Fibroblast of upper back skin (primary cell): ENCODE measurements around the gene TCF12.

Source experiments
- DNase-seq: peaks from one replicate; pipeline ENCODE4 v3.0.0-alpha.2; 2013

The TCF12 gene

DNA sequence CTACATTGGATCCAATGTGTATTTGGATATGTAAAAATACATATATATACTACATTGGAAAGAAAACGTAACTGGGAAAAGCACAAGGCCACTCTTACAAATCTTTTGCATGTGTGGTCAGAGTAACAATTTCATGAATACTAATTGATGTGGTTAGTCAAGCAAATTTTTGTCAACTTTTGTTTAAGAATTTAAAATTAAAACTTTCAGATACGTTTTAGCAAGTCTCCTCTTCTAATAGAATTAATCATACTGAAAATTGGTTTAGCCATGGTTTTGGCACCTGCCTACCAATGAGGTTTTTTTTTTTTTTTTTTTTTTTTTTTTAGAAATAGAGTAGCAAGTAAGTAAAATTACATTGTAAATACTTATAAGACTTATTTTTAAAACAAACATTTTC, 304.9 kb downstream of the TCF12 start:
- no peak for DNase-seq

DNA sequence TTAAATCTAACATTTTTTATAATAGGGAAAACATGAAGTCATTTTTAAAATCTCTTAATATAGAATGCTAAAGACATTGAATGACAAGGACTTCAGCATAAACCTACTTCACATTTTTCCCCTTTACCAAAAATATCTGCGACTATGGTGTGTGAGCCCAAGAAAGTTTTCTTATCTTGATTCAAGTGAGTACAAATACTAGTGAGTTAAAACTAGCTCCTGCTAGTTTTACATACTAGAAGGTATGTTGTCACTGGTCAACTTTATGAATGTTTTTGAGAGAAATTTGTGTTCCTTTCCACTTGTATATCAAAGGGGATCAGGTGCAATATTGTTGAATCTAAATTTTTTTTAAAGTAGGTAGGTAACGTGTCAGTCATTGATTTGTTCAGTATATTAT, 305.4 kb downstream of the TCF12 start:
- no peak for DNase-seq

GRCh38 chr15:57224664-57225063, 306.2 kb downstream of the TCF12 start:
- DNase-seq = peak; percentile 76

DNA sequence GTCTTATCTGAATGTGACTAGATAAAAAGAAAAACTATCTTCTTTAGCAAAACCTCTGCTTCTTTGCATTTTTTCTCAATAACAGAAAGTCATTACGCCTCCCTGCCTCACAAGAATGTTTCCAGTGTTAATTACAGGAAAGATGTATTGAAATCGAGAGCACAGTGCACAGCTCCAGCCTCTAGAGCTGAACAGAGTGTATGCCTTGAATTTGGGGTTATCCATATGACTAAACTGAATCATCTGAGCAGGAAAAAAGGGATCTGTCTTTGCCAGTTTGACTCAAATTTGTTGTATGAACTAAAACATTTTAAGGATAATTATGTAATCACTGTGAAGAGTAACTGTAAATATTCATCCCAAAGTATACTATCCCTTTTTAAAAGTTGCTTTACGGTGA, 308.7 kb downstream of the TCF12 start:
- DNase-seq = no peak

DNA sequence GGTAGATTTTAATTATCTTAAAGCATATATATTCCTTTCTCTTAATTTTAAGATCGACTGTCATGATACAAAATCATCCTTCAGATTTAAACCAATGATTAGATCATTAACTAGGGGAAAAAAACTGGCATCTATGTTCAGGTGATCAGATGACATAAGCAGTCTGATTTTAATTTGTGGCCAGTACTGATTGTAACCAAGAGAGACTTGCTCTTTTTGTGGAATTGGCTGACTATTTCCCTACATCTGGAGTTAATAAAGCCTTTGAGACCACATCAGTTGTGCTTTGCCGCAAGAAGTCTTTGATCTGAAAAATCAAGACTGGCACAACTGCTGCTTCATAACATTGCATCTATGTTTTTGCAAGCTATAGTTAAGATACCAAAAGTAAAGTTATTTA, 309.5 kb downstream of the TCF12 start:
- DNase-seq = peak; percentile 90

DNA sequence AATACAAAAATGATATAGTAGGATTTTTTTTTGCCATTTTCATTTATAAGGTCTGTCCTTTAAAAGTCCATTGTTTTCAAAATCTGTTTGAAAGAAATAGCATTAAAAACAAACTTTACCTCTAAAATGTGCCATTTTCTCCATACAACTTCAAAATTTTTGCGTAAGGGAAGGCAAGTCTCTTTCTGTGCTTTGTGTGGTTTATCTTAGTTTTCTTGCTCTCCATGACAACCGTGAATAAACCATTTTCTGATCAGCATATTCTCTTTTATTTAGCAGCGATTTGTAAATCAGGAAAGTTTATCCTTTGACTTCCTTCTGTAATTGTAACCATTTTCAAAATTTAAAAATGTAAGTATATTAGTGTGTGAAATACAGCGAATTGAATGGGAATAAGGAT, 310.0 kb downstream of the TCF12 start:
- no peak for DNase-seq

- DNase-seq = no peak
Measured at GRCh38 chr15:57229051-57229450, 310.6 kb downstream of the TCF12 start.

DNA sequence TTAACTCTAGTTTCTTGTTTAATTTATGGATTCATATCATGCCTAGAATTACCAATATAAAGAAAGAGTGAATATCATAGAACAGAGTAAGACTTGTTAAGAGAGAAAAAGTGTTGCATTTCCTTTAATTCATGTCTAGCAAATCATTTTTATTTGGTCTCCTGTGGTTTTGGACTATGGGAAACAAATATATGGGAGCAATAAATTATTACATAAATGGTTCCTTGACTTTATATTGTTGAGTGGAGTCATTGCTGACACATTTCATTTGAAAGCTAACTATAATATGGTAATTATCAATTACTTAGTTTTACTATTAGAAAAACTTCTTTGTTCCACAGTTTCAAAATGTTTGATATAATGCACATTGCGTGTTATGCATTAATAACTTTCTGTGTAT, 313.1 kb downstream of the TCF12 start:
- DNase-seq = no peak

DNA sequence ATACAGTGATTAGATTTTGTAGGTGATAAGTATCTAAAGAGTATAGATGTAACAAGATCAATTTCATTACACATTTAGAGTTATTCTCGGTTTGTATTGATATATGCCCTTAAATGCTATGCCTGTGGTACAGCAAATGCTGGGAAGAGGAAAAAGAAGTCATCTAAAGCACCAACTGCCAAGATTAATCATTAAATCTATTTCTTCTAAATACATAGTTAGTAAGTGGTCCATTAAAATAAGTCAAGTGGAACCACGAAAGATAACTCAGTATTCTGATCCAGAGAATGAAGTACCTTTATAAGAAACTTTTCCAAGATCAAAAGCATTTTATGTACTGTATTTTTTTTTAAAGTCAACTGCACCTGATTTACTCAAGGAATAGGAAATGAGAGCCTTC, 315.7 kb downstream of the TCF12 start:
- no peak for DNase-seq

DNA sequence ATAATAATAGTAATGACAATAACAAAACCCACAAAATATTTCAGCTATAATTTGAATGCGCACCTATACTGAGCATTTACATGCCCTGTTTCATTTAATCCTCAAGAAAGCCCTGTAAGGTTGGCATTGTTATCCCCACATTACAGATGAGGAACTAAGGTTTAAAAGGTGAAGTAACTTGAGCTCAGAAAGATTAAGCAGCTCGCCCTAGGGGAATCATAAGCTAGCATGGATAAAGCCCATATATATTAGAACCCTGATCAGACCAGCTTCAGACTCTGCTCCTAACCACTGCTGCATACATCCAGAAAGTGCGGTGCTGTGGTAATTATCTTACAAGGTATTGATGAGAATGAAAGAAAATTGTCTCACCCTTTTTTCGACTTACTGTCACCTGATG, 316.7 kb downstream of the TCF12 start:
- DNase-seq = no peak

DNA sequence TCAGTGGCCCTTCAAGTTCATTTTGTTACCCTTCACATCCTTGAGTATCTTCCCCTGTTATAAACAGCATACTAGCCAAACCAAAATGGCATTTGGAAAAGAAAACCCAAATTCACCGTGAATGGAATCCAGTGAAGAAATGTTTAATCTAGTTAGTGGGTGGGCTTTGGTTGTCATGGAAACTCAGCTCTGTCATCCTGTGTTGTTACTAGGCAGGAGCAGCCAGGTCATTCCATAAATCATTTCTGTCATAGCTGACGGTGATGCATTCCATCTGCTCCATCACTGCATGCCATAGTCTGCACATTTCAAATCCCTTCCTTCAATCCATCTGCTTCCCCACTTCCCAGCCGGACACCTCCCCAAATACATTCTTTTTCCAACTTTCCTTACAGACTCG, 317.4 kb downstream of the TCF12 start:
- DNase-seq = peak; percentile 99

GRCh38 chr15:57236561-57237300, 318.3 kb downstream of the TCF12 start:
- no peak for DNase-seq

DNA sequence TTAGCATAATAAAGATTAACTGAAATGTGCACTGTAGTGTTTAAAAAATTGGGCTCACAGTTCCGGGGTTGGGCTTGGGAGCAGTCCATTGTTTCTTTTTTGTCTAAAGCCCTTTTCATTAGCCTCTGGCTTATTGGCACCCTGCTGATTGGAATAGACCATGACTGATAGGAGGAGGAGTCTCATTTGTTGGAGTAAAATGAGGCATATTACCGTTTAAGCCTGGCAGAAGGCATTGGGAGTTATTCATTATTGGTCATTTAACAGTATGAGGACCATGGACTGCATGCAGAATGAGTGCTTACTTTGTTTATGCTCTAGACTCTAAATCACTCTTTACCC, 318.8 kb downstream of the TCF12 start:
- DNase-seq = no peak

- DNase-seq = no peak
Measured at GRCh38 chr15:57237676-57238075, 319.2 kb downstream of the TCF12 start.

- peak; percentile 34 for DNase-seq
Measured at GRCh38 chr15:57245130-57245529, 326.7 kb downstream of the TCF12 start.

DNA sequence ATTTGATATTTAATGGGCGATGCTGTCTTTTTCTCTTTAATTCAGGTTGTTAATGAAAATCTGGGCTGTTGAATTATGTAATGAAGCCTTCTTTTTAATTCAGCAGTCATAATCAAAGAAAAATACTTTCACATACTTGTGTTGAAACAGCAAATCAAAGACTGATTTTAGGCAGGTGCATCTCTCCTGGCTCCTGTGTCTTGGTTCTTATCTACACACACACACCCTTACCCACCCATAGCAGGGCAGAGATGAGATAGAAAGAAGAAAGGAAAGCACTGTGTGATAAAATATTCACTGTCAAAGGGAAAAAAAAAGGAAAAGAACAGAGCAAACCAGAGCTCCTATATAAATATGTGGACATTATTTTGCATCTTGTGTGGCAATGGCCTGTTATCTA, 327.3 kb downstream of the TCF12 start:
- DNase-seq = no peak

- no peak for DNase-seq
Measured at GRCh38 chr15:57248074-57248473, 329.6 kb downstream of the TCF12 start.

DNA sequence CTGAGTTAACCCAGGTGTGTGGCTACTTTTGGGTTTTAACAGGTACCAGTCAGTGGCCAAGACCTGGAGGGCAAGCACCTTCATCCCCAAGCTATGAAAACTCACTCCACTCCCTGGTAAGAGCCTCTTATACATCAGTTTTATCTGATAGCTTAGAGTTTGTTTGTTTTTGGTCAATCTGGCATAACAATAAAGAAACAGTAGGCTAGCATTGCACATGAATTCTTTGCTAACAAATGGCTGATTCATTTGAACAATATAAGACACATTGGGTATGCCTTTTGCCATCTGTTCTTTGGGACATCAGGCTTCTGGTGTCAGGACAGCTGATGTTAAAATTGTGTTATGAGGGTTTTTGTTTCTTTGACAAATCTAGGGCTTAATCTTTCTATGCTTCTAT, 332.9 kb downstream of the TCF12 start:
- DNase-seq = no peak

DNA sequence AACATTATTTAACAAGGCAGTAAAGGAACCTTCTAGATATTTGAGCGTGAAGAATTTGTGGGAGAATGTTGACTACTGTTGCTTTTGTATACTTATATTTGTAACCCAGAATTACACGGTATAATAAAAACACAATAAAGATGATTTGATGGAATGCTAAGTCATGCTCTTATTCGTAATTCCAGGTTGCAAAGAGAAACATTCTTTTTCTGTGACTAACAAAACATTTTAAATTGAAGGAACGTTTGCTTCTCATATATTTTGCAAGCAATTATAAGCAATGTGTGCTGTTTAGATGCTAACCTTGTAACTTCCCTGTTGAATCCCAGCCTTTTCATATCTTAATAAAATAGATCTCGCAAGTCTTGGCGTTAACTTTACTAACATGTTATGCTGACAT, 333.5 kb downstream of the TCF12 start:
- DNase-seq = peak; percentile 47

GRCh38 chr15:57253082-57253481, 334.6 kb downstream of the TCF12 start:
- no peak for DNase-seq

GRCh38 chr15:57253500-57253899, 335.1 kb downstream of the TCF12 start:
- no peak for DNase-seq

DNA sequence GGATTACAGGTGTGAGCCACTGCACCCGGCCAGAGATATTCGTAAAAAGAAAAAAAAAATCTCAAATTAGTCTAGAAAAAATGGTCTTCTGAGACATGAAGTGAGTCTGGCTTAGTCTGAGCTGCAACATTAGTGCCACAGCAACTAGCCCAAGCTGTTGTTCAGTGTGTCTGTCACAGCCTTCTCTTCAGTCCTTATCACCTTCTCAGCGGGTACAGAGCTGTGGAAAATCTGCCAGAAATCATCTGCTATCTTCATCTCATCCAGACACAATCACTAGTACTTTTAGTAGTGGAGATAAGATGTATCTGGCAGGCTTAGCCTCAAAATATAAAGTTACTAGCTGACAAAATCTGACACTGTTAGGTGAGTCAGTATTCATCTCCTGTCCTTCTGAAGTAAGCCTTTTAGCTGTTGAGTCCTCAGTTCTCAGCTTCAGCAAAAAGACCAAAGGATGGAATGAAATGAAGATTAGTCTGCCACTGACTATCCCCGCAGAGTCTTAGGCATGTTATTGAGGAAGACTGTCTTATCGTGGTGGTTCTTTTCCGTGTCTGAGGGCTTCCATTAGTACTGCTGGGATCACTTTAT, 337.4 kb downstream of the TCF12 start:
- no peak for DNase-seq

DNA sequence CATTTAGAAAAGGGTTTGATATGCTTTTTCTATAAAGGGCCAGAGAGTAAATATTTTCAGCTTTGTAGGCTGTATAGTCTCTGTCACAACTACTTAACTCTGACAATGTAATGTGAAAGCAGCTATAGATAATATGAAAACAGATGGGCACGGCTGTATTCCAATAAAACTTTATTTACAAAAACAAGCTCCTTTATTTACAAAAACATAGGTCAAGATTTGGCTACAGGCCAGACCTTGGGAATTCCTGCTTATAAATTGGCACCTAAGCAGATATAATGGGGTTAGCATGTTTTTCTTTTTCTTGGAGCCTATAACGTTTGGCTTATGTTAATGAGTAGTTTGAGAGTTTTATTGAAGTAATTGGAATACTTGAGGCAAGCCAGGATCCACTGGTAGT, 338.5 kb downstream of the TCF12 start:
- DNase-seq = no peak

- DNase-seq = no peak
Measured at GRCh38 chr15:57259568-57260040, 341.2 kb downstream of the TCF12 start.

DNA sequence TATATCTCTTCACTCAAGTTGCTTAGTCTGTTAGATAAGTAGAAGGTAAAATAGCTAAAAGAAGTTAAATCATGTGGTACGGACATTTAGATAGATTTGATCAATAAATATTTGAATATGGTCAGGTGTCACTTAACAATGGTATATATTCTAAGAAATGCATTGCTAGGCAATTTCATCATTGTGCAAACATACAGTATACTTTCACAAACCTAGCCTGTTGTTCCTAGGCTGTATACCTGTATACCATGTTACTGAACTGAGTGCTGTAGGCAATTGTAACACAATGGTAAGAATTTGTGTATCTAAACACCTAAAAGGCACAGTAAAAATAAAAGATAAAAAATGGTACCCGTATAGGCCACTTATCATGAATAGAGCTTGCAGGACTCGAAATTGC, 345.1 kb downstream of the TCF12 start:
- DNase-seq = no peak
